GM18526 (cell line): Measurements from ENCODE around the gene CNTD1.

Experiments
- POLR2A ChIP-seq: IDR thresholded peaks from 3 replicates; pipeline ENCODE4 v1.6.1; 2011; ENCODE audit not compliant: insufficient read length; ENCODE audit errors: extremely low read depth

CNTD1 gene

DNA sequence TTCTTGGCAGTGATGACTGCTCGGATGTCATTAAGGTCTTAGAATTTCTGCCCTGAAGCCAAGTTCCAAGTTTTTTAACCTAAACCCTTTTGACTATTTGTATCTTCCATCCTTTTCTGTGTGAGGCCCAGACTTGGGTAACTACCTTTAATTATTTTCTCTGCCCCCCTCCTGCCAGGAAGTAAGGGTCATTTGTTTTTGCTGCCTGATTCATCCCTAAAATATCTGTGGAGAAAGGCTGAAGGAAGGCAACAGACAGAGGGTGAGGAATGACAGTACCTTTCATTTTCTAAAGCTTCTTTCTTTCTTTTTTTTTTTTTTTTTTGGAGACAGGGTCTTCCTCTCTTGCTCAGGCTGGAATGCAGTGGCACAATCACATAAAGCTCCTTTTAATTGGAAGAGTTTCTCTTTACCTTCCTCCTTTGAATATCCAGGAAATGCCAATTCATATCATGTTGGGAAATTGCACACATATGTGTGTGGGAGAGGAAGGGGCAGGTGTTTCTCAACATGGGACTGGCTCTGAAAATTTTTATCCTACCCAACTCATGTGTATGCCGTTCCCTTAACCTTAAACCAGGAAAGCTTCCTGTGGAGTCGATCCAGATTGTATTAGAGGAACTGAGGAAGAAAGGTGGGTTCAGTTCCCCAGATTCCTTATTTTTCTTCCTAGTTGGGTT, 24.5 kb upstream of the CNTD1 start:
- no peak for TF ChIP-seq POLR2A

DNA sequence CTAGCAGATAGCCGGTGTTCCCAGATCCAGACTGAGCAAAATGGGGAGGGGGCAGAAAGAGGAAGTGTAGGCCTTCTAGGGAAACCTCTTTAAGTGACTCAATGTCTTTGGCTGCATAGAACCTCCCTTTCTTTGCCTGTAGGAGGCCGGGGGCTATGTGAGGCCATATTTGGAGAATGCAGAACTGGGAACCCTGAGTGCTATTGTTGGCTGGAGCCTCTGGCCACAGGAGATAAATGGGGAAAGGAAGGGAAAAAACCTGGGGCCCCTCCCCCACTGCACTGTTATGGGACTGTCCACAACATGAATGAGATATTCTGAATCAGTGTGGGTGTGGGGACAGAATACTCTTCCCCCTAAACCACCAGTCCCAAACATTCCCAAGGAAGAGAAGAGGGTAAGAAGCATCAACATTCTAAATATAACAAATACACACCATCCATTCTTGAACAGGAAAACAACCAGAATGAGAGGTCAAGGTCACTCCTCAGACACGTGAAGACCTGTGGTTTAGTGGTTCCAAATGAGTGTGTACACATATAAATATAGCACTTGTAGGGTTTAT, 23.0 kb upstream of the CNTD1 start:
- no peak for TF ChIP-seq POLR2A

DNA sequence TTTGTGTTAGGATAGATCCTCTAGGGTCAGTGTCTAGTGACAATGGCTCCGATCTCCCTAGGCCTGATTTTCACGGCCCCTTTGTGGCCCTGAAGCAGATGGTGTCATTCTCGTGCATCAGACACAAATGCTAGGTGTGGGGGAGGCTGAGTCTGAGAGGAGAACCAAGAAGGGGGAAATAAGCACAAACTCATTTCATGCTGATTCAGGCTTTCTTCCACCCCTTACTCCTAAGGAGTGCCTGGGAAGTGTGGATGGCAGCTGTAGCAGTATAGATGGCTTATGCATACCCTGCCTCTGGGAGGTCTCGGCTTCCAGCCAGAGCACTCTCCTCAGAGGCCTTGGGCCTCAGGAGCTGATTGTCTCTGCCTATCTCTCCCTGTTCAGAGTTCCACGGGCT, 20.1 kb upstream of the CNTD1 start:
- TF ChIP-seq POLR2A = no peak

DNA sequence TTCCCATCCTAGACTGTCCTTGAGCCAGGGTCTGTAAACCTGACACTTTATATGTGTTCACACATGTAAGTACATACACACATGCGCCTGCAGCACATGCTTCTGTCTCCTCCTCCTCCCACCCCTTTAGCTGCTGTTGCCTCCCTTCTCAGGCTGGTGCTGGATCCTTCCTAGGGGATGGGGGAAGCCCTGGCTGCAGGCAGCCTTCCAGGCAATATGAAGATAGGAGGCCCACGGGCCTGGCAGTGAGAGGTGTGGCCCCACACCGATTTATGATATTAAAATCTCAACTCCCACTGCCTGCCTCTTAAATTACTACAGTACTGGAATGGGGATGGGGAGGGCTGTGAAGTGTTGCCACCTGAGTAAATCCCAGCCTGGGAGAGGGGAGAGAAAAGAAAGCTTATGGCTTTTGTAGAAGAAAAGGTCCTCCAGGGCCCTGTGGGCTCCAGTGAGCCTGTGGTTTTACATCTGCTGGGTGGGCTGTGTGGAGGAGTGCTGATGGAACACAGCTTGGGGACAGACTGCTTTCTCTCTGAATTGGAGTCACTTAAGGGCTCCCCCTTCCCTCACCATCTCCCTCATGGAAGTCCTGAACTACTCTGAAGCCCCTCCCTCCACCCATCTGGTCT, 19.2 kb upstream of the CNTD1 start:
- TF ChIP-seq POLR2A = no peak

DNA sequence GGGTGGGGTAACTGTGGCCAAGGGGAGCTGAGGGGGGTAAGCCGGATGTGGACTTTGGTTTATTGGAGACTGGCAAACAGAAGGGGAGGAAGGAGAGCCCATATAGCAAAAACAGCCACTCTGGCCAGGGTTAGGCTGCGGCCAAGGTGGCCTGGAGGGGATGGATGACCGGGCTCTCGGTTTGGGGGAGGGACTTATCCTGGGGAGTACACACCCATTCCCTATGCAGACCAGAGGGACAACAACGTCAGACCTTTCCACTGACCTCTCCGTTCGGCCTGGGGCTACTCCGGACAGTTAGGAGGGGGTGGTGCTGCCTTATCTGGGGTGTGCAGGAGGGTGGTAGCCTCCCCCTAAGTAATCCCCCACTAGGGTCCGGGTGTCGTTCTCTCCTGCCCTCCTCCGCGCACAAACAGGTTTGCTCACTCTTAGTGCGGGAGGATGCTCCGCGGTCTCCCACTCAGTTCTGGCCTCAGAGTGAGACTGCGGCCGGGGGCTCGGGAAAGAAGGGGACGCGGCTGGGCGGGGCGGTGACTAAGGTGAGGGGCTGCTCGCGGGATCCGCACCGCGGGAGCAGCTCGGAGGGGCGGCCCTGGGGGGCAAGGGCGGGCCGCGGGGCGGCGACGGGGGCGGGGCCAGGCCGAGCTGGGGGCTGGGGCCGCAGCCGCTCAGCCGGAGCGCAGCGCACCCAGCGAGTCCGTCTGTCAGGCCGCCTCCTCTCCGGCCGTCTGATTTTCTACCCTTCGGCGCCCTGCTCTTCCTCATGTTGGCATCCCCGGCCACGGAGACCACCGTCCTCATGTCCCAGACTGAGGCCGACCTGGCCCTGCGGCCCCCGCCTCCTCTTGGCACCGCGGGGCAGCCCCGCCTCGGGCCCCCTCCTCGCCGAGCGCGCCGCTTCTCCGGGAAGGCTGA, 18.5 kb upstream of the CNTD1 start, which contains the start of gene WNK4:
TSS of gene WNK4 (plus strand) at position 675 of the 915 bp plus-strand sequence. CDS start at position 764, 89 bp downstream.
- no peak for TF ChIP-seq POLR2A

DNA sequence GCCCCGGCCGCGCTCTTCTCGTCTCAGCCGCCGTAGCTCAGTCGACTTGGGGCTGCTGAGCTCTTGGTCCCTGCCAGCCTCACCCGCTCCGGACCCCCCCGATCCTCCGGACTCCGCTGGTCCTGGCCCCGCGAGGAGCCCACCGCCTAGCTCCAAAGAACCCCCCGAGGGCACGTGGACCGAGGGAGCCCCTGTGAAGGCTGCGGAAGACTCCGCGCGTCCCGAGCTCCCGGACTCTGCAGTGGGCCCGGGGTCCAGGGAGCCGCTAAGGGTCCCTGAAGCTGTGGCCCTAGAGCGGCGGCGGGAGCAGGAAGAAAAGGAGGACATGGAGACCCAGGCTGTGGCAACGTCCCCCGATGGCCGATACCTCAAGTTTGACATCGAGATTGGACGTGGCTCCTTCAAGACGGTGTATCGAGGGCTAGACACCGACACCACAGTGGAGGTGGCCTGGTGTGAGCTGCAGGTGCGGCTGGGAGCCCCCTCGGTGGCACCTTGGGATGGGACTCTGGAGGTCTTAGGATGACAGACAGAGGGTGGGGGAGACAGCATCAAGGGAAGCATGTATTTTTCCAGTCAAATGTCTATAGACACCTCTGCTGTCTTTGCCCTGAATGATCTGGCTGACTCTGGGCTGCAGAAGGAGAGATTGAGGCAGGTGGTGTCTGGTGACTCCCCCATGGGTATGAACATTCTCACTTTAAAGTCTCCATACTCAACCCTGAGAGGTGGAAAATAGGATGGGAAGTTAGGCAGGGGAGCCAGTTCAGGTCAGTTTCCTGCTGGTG, 17.6 kb upstream of the CNTD1 start:
- TF ChIP-seq POLR2A = no peak

DNA sequence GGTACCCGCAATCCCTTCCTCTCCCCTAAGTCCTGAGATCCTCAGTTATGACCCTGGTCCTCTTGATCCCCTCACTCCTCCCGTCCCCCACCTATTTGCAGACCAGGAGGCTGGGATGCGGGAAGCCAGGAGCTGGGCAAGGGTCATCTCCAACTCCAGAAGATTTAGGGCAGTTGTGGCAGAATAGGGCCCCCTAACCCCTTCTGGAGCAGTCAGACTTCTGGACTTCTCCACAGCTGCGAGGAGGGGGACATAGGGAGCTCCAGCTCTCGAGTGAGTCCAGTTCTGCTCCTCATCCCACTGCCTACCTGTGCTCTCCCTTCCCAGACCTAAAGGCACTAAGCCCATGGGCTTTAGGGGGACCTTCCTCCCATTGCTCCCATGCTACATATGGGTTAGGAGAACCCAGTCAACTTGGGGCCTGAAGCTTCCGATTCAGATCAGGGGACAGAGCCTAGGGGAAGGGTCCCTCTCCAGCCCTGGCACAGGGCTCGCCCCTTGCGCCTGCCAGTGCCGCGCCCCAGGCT, 17.0 kb upstream of the CNTD1 start:
- TF ChIP-seq POLR2A = no peak

DNA sequence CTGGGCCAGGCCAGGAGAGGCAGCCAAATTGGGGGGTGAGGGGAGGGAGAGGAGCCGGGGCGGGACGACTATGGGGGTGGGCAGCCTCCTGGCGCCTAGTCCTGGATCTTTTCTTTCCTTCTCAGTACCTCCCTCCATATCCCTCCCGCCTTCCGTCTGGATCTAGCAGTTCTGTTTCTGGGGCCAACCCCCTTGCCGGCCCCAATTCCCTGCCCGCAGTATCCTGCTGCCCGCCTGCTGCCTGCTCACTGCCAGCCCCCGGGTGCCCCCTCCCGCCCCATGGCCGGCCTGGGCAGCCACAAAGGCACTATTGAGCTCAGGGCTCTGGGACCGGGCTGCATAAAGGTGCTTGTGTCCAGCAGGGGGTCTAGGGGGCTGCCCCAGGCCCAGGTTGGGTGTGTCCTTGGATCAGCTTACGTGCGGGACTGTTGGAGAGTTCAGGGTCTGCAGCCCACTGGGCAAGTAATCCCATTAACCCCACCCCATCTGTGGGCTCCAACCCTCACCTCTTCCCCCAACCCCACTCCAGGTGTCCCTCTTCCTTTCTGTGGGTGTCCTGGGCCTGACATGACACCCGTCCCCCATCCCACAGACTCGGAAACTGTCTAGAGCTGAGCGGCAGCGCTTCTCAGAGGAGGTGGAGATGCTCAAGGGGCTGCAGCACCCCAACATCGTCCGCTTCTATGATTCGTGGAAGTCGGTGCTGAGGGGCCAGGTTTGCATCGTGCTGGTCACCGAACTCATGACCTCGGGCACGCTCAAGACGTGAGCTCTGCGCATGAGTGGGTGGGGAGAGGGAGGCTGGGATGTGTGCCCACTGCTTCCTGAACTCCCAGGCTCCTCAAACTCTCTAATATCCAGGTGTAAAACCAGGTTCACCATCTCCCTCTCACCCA, 16.2 kb upstream of the CNTD1 start:
- no peak for TF ChIP-seq POLR2A

DNA sequence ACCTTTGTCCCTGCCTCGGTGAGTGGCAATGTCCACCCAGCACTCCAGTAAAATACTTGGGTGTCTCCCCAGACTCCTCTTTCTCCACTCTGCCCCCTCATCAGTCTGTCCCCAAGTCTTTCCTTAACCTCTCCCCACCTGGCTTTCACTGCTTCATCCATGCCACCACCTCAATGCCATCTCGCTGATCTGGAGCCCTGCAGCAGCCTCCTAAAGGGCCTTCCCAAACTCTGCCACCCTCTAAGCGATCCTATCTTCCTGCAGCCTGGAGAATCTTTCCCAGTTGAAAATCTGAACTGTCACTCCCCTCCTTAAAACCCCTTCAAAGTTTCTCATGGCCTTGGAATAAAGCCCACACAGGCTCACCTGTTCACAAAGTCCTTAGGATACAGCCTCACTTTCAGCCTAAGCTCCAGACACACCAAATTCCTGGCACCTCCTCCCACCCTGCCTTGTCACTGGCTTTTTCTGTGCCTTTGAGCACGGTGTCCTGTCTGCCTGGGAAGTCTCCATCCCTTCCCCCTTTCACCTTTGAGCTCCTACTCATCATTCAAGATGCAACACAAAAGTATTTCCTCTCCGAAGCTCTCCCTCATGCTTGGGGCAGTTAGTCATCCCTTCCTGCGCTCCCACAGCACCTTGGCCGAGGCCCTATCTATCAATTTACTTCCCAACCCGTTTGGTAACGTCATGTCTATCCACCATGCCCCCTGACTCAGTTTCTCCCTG, 15.4 kb upstream of the CNTD1 start:
- TF ChIP-seq POLR2A = no peak

DNA sequence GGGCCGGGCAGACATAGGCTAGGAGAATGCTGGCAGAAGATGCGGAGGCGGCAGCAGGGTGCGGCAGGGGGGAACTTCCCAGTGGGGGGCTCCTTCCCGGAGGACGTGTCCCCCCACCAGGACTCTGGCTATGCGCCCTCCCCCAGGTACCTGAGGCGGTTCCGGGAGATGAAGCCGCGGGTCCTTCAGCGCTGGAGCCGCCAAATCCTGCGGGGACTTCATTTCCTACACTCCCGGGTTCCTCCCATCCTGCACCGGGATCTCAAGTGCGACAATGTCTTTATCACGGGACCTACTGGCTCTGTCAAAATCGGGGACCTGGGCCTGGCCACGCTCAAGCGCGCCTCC, 14.9 kb upstream of the CNTD1 start:
- no peak for TF ChIP-seq POLR2A

DNA sequence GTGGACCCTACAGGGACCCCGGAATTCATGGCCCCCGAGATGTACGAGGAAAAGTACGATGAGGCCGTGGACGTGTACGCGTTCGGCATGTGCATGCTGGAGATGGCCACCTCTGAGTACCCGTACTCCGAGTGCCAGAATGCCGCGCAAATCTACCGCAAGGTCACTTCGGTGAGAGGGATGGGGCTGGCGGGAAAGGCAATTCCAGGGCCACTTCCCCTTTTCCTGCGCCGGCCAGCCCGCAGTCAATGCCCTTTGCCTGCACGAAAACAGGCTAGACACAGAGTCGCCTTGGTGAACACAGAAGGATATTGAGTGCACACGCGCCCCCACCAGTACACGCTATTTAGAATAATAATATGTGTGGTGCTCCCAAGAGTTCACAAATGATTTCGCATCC, 14.3 kb upstream of the CNTD1 start:
- TF ChIP-seq POLR2A = no peak

DNA sequence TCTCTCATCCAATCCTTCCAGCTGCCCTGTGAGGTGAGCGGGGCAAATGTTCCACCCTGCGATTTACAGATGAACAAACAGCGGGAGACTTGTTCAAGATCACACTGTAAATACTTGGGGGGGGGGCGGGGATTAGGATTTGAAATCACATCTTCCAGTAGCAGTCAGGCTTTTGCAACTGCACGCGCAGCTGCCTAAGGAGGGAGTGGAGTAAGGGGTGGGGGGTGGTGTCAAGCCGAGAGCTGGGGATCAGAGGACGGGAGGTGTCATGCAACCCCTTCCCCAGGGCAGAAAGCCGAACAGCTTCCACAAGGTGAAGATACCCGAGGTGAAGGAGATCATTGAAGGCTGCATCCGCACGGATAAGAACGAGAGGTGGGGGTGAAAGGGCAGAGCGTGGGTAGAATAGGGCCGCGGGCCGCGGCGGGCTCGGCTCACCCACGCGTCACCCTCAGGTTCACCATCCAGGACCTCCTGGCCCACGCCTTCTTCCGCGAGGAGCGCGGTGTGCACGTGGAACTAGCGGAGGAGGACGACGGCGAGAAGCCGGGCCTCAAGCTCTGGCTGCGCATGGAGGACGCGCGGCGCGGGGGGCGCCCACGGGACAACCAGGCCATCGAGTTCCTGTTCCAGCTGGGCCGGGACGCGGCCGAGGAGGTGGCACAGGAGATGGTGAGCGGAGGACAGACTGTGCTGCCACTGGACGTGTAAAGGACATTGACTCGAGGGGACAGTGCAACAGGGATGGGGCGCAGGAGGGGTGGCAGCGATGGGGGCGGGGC, 13.7 kb upstream of the CNTD1 start:
- no peak for TF ChIP-seq POLR2A
